HepG2 (cell line): ENCODE measurements around the gene LSMEM2. TPM values are rescaled to one million over a fixed set of nuclear protein-coding genes. Genes with fewer than 3 reads are reported as not detected.

ENCODE experiments used
- ARID2 ChIP-seq: sonication (generic); formaldehyde crosslinking; IDR thresholded peaks from 2 replicates; pipeline ENCODE4 v1.8.1; 2022; ENCODE audit warnings: mild to moderate bottlenecking, missing genetic modification reagents, borderline replicate concordance
- FOXK2 ChIP-seq: fragments of 450-650 bp; IDR thresholded peaks from 2 replicates; pipeline ENCODE4 v1.6.1; 2016
- RERE ChIP-seq: IDR thresholded peaks from 2 replicates; pipeline ENCODE4 v1.6.1; 2016; ENCODE audit warnings: low read depth, missing genetic modification reagents, missing compliant biosample characterization
- REST ChIP-seq, 2 experiments: IDR thresholded peaks; 2 replicates each; pipeline ENCODE4 v1.6.1; 2011 to 2012; ENCODE audit warnings: low read length in 2 of 2, borderline replicate concordance in 1 of 2, low read depth in 1 of 2, mild to moderate bottlenecking in 1 of 2, moderate library complexity in 1 of 2
- RXRB ChIP-seq: IDR thresholded peaks from 2 replicates; pipeline ENCODE4 v1.6.1; 2016; ENCODE audit warnings: borderline replicate concordance, missing genetic modification reagents, missing compliant biosample characterization
- SAFB2 ChIP-seq: sonication (generic); formaldehyde crosslinking; IDR thresholded peaks from 2 replicates; pipeline ENCODE4 v1.5.1; 2020; ENCODE audit warnings: missing genetic modification reagents, low read depth, mild to moderate bottlenecking, borderline replicate concordance
- SRF ChIP-seq: IDR thresholded peaks from 2 replicates; pipeline ENCODE4 v1.6.1; 2011; ENCODE audit warnings: mild to moderate bottlenecking, low read depth, low read length, moderate library complexity
- ZBTB33 ChIP-seq: sonication (generic); formaldehyde crosslinking; IDR thresholded peaks from 2 replicates; pipeline ENCODE4 v1.4.0; 2020; ENCODE audit warnings: missing genetic modification reagents
- ZNF44 ChIP-seq: sonication (generic); formaldehyde crosslinking; IDR thresholded peaks from 2 replicates; pipeline ENCODE4 v1.5.1; 2020; ENCODE audit warnings: mild to moderate bottlenecking, missing genetic modification reagents
- ZNF672 ChIP-seq: sonication (generic); formaldehyde crosslinking; IDR thresholded peaks from 2 replicates; pipeline ENCODE4 v1.8.1; 2022; ENCODE audit warnings: missing genetic modification reagents
- ZNF737 ChIP-seq: sonication (generic); formaldehyde crosslinking; IDR thresholded peaks from 2 replicates; pipeline ENCODE4 v1.5.0; 2020; ENCODE audit warnings: missing genetic modification reagents, mild to moderate bottlenecking, borderline replicate concordance
- ZNF75D ChIP-seq: sonication (generic); formaldehyde crosslinking; IDR thresholded peaks from 2 replicates; pipeline ENCODE4 v1.8.1; 2023; ENCODE audit warnings: missing genetic modification reagents, mild to moderate bottlenecking, borderline replicate concordance
- ZSCAN5A ChIP-seq: sonication (generic); formaldehyde crosslinking; IDR thresholded peaks from 2 replicates; pipeline ENCODE4 v1.8.0; 2022; ENCODE audit warnings: mild to moderate bottlenecking, missing genetic modification reagents, borderline replicate concordance
- polyA plus RNA-seq, 8 experiments: library from polyadenylated mRNA; depleted of rRNA in 3 of 8; stranded (reverse) in 7 of 8; unstranded in 1 of 8; fragments of >200 nt; fragmentation: Illumina TruSeq in 4 of 8; extraction: Trizol in 4 of 8; gene quantifications; 2 replicates each; pipeline versions ENCODE4 v1.2.1 to v1.2.3, GENCODE V29; 2011 to 2016; ENCODE audit warnings: low read depth in 4 of 8, missing spikeins in 1 of 8, mixed read lengths in 1 of 8; ENCODE audit not compliant: insufficient read depth in 1 of 8
- total RNA-seq, 5 experiments: library from RNA; depleted of rRNA; stranded (reverse); fragments of >200 nt; fragmentation: Illumina TruSeq; extraction: Trizol; gene quantifications; 2 replicates each; pipeline ENCODE4 v1.2.3, GENCODE V29; 2016; ENCODE audit warnings: low read depth in 1 of 5

LSMEM2 gene
- total and polyA plus RNA-seq, 2 of the 13 experiments (the other 11 are each of a cell fraction or from before 2014, with no cell fraction given) = 0.07 to 0.41 TPM

- TF ChIP-seq REST (IDR thresholded peaks at IDR 0.05; ENCODE audit: borderline replicate concordance in 1 of 2, low read depth in 1 of 2, low read length in 2 of 2) (no peak), ZNF672 (CRISPR knock-in tag) (no peak), ZNF75D (CRISPR knock-in tag) (no peak), ZSCAN5A (CRISPR knock-in tag) (0 out of 2 replicates have a peak, but pooled peaks have one; percentile 69), ARID2 (no peak), SRF (no peak), ZNF737 (CRISPR knock-in tag) (0 out of 2 replicates have a peak, but pooled peaks have one; percentile 35), RXRB (CRISPR knock-in tag) (no peak), SAFB2 (CRISPR knock-in tag) (no peak), ZNF44 (CRISPR knock-in tag) (0 out of 2 replicates have a peak, but pooled peaks have one; percentile 3), ZBTB33 (CRISPR knock-in tag) (peak; percentile 89), RERE (CRISPR knock-in tag) (no peak), FOXK2 (no peak)
These were observed 41.2 kb downstream of the LSMEM2 start (continued) for GRCh38 chr3:50319894-50320625.
